SH-SY5Y (cell line): ENCODE measurements around the gene SPECC1L.

Experiments used
- GATA2 ChIP-seq: IDR thresholded peaks from 2 replicates; pipeline ENCODE4 v1.6.1; 2011; ENCODE audit warnings: mild to moderate bottlenecking, low read depth, low read length
- GATA3 ChIP-seq: IDR thresholded peaks from 2 replicates; pipeline ENCODE4 v1.6.1; 2011; ENCODE audit warnings: low read depth, mild to moderate bottlenecking, low read length, moderate library complexity

SPECC1L gene

GRCh38 chr22:24270556-24271385, at the start of gene SPECC1L:
SPECC1L (plus strand) TSS chr22:24270831; CDS start chr22:24302232, 31,401 bp downstream.
- TF ChIP-seq GATA3 = no peak

GRCh38 chr22:24224468-24224867, 46.2 kb upstream of the SPECC1L start:
- TF ChIP-seq GATA3 (no peak), GATA2 (no peak)

GRCh38 chr22:24225044-24225601, 45.5 kb upstream of the SPECC1L start:
- TF ChIP-seq GATA3 = no peak
- TF ChIP-seq GATA2 = no peak

GRCh38 chr22:24225951-24226350, 44.7 kb upstream of the SPECC1L start:
- no peak for TF ChIP-seq GATA2
- TF ChIP-seq GATA3 = no peak

- TF ChIP-seq GATA2 (no peak), GATA3 (no peak)
Observed at GRCh38 chr22:24230911-24231656, 39.5 kb upstream of the SPECC1L start.

GRCh38 chr22:24231706-24232105, 38.9 kb upstream of the SPECC1L start:
- TF ChIP-seq GATA2 (no peak), GATA3 (no peak)

- TF ChIP-seq GATA2 (no peak), GATA3 (no peak)
Observed at GRCh38 chr22:24232124-24232523, 38.5 kb upstream of the SPECC1L start.

- no peak for TF ChIP-seq GATA2
- no peak for TF ChIP-seq GATA3
Observed at GRCh38 chr22:24232725-24233124, 37.9 kb upstream of the SPECC1L start.

- TF ChIP-seq GATA3 (no peak), GATA2 (no peak)
Observed at GRCh38 chr22:24233235-24233634, 37.4 kb upstream of the SPECC1L start.

- no peak for TF ChIP-seq GATA2
- no peak for TF ChIP-seq GATA3
Observed at GRCh38 chr22:24233816-24234215, 36.8 kb upstream of the SPECC1L start.

- TF ChIP-seq GATA3 = no peak
Observed at GRCh38 chr22:24235315-24235714, 35.3 kb upstream of the SPECC1L start.

- no peak for TF ChIP-seq GATA3
- no peak for TF ChIP-seq GATA2
Observed at GRCh38 chr22:24236656-24237055, 34.0 kb upstream of the SPECC1L start.

- TF ChIP-seq GATA3 = no peak
- TF ChIP-seq GATA2 = no peak
Observed at GRCh38 chr22:24240381-24240780, 30.2 kb upstream of the SPECC1L start.

- no peak for TF ChIP-seq GATA3
Observed at GRCh38 chr22:24244144-24244787, 26.4 kb upstream of the SPECC1L start.
